Measurements from ENCODE around the gene RAI1. TPM values are rescaled to one million over a fixed set of nuclear protein-coding genes. Genes with fewer than 3 reads are reported as not detected.

The RAI1 gene
- total RNA-seq, 1 donor from 2014 or later, result 31.2 TPM

- no peak overlapping the region for H3K4me3 Mint-ChIP-seq
- DNase-seq (no peak), ATAC-seq (ENCODE audit: low read depth) (no peak)
- H3K4me1 Mint-ChIP-seq, result peaks cover 28% of the 10 kb centered on the region
- no peak for TF ChIP-seq CTCF (IDR thresholded peaks at IDR 0.05)
- H3K27ac Mint-ChIP-seq, result no peak overlapping the region
- ChIA-PET CTCF (no interaction called here), POLR2A (no interaction called here)
- intact Hi-C loops (cut with micrococcal nuclease), result no loop called here
- H3K9me3 Mint-ChIP-seq, result peaks cover 18% of the 10 kb centered on the region
- H3K27me3 Mint-ChIP-seq, result peaks cover 7% of the 10 kb centered on the region
- peaks cover 3% of the 10 kb centered on the region for H3K36me3 Mint-ChIP-seq (ENCODE audit: low read depth)
Observed at GRCh38 chr17:17659340-17659739, 21.9 kb upstream of the RAI1 start.

DNA sequence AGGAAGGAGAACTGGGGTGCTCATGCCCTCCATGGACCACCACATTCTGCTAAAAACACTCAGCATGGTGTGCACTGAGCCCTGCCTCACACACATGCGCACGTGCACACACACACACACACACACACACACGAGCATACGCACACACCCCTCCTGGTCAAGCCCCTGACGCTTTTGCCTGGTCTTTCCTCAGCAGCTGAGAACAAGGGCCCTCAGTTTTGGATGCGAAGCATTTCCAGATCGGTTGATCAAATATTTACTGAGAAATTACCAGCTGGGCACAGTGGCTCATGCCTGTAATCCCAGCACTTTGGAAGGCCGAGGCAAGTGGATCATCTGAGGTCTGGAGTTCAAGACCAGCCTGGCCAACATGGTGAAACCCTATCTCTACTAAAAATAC, 20.1 kb upstream of the RAI1 start:
- CTCF ChIA-PET, result no interaction called here
- Mint-ChIP-seq H3K27ac (no peak overlapping the region), H3K27me3 (peaks cover 7% of the 10 kb centered on the region), H3K4me1 (peaks cover 31% of the 10 kb centered on the region), H3K4me3 (no peak overlapping the region), H3K9me3 (peaks cover 18% of the 10 kb centered on the region), H3K36me3 (ENCODE audit: low read depth) (peaks cover 3% of the 10 kb centered on the region)
- intact Hi-C loops (cut with micrococcal nuclease), result loop anchor here (5.0 kb wide), 1 partner anchor 311 kb away; the partner anchor contains the start of genes DRC3 and TOM1L2
- POLR2A ChIA-PET, result no interaction called here
- TF ChIP-seq CTCF (IDR thresholded peaks at IDR 0.05), result no peak
- DNase-seq (no peak), ATAC-seq (ENCODE audit: low read depth) (no peak)

DNA sequence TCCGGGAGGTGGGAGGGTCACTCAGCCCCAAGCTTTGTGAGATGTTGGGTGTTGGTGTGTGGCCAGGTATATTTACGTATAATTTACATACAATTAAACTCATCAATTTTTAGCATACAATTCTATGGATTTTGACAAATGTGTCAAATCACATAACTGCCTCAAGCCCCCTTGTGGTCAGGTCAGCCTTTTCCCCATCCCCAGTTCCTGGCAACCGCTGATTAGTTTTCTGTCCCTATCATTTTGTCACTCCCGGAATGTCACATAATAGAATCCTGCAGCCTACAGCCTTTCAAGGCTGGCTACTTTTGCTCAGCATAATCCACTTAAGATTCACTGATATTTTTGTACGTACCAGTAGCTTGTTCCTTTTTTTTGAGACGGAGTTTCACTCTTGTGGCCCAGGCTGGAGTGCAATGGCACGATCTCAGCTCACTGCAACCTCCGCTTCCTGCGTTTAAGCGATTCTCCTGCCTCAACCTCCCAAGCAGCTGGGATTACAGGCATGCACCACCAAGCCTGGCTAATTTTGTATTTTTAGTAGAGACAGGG, 19.3 kb upstream of the RAI1 start:
- H3K4me1 Mint-ChIP-seq, result peaks cover 31% of the 10 kb centered on the region
- H3K27me3 Mint-ChIP-seq, result peaks cover 7% of the 10 kb centered on the region
- no peak for TF ChIP-seq CTCF (IDR thresholded peaks at IDR 0.05)
- H3K9me3 Mint-ChIP-seq, result peaks cover 18% of the 10 kb centered on the region
- H3K4me3 Mint-ChIP-seq, result no peak overlapping the region
- ATAC-seq (ENCODE audit: low read depth) (no peak), DNase-seq (no peak)
- intact Hi-C loops (cut with micrococcal nuclease), result loop anchor here (5.0 kb wide), 1 partner anchor 310 kb away; the partner anchor contains the start of genes DRC3 and TOM1L2
- peaks cover 3% of the 10 kb centered on the region for H3K36me3 Mint-ChIP-seq (ENCODE audit: low read depth)
- CTCF ChIA-PET, result no interaction called here
- no peak overlapping the region for H3K27ac Mint-ChIP-seq
- POLR2A ChIA-PET, result no interaction called here

- intact Hi-C loops (cut with micrococcal nuclease), result loop anchor here (5.0 kb wide), 1 partner anchor 309 kb away; the partner anchor contains the start of genes DRC3 and TOM1L2
- ChIA-PET CTCF (no interaction called here), POLR2A (interaction anchor here (1.0 to 1.5 kb wide), 2 partner anchors 9 to 19 kb away, joined by 4 to 5 read pairs; no protein-coding TSS in a partner anchor)
- Mint-ChIP-seq H3K4me3 (peak overlapping the region; percentile 60), H3K4me1 (peaks cover 31% of the 10 kb centered on the region), H3K27me3 (peaks cover 2% of the 10 kb centered on the region), H3K9me3 (peaks cover 13% of the 10 kb centered on the region), H3K36me3 (ENCODE audit: low read depth) (peaks cover 3% of the 10 kb centered on the region), H3K27ac (peak overlapping the region; percentile 57)
- no peak for TF ChIP-seq CTCF (IDR thresholded peaks at IDR 0.05)
- ATAC-seq (ENCODE audit: low read depth), result peak; percentile 93
- DNase-seq, result peak; percentile 61
Observed at GRCh38 chr17:17663160-17664063, 17.8 kb upstream of the RAI1 start.

GRCh38 chr17:17664064-17664452, 17.2 kb upstream of the RAI1 start:
- no peak for ATAC-seq (ENCODE audit: low read depth)
- no peak overlapping the region for H3K27ac Mint-ChIP-seq
- intact Hi-C loops (cut with micrococcal nuclease), result loop anchor here (5.0 kb wide), 1 partner anchor 308 kb away; the partner anchor contains the start of genes DRC3 and TOM1L2
- TF ChIP-seq CTCF (IDR thresholded peaks at IDR 0.05), result no peak
- DNase-seq, result no peak
- H3K4me1 Mint-ChIP-seq, result peaks cover 31% of the 10 kb centered on the region
- no peaks in the 10 kb centered on the region for H3K36me3 Mint-ChIP-seq (ENCODE audit: low read depth)
- H3K4me3 Mint-ChIP-seq, result no peak overlapping the region
- no peaks in the 10 kb centered on the region for H3K27me3 Mint-ChIP-seq
- ChIA-PET POLR2A (interaction anchor here (0.5 to 1.5 kb wide), 3 partner anchors 9 to 18 kb away, joined by 4 to 5 read pairs (median 5); no protein-coding TSS in a partner anchor), CTCF (no interaction called here)
- H3K9me3 Mint-ChIP-seq, result peaks cover 9% of the 10 kb centered on the region
